ENCODE results near the gene PITPNC1.
A peak's percentile ranks its signal among the peaks of the same experiment; 100 is the strongest.
"Not testable (repeated sequence)": the region's sequence is repeated elsewhere in the genome, so short reads cannot be mapped to it uniquely, and the experiment has no call there.

PITPNC1 gene

GRCh38 chr17:67680445-67681224 lies 303.6 kb downstream of the PITPNC1 start:
- no peak for DNase-seq (ENCODE audit: low read depth in 2 of 2)

DNA sequence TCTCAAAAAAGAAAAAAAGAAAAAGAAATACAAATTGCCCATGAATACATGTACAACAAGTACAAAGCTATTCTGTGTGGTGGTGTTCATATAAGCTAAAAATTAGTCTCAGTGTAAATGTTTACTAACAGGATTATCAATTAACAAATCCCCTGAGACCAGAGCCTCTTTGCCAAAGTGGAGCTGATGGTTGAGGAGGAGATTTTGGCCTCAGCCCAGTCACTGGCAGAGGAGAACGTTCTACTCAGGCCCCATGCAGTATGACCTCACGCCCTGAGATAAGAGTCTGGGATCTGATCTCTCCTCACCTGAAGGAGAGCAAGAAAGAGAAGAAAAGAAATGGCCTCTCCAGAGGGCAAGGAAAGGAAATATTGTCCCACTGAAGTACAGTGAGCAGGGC lies 305.1 kb downstream of the PITPNC1 start:
- no peak for DNase-seq (ENCODE audit: low read depth in 2 of 2)

- no peak for DNase-seq (ENCODE audit: low read depth in 2 of 2)
Measured at GRCh38 chr17:67685351-67685750, 308.3 kb downstream of the PITPNC1 start.

GRCh38 chr17:67686241-67686640 lies 309.2 kb downstream of the PITPNC1 start:
- no peak for DNase-seq (ENCODE audit: low read depth in 2 of 2)

- DNase-seq (ENCODE audit: low read depth in 2 of 2), result no peak
Measured at GRCh38 chr17:67687511-67687910, 310.4 kb downstream of the PITPNC1 start.

GRCh38 chr17:67689534-67690177 lies 312.6 kb downstream of the PITPNC1 start:
- peak in 1 of 2 donors; percentile 4 for DNase-seq (ENCODE audit: low read depth in 2 of 2)

DNA sequence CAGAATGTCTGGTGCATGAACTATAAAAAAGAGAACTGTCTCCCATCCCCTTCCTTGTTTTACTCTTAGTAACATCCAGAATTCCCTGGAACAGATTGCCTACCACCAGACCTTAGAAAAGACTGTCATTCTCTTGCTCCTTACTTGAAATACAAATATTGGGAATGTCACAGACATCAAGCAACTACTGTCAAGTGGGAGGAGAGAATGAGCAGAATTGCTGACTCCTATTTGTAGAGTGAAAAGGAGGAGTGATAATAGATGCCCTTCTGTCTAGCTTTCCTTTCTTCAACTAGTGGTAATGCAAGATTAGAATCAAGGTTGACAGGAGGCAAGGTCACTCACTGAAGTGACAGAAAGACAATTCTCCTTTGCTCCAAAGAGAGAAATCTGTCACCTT lies 316.7 kb downstream of the PITPNC1 start:
- no peak for DNase-seq (ENCODE audit: low read depth in 2 of 2)

DNA sequence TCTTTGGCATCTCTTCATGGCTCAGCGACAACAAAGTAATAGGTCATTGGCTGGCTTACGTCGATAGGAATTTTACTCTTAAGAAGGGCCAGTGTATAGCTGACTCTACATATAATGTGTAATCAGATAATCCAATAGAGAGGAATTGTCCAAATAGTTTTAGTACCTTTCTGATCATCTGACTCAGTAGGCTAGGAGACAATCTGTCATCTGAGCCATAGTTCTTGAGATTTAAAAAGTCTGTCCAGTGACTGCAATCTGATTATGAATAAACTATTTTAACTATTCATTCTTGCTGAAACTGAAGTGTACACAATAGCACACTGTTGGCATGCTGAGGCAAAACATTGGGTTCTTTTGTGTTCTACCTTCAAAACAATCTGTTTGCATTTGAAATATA lies 319.3 kb downstream of the PITPNC1 start:
- no peak for DNase-seq (ENCODE audit: low read depth in 2 of 2)

- no peak for DNase-seq (ENCODE audit: low read depth in 2 of 2)
Measured at GRCh38 chr17:67696853-67697498, 319.9 kb downstream of the PITPNC1 start.

GRCh38 chr17:67700037-67700724 lies 323.1 kb downstream of the PITPNC1 start:
- DNase-seq (ENCODE audit: low read depth in 2 of 2), result no peak

DNA sequence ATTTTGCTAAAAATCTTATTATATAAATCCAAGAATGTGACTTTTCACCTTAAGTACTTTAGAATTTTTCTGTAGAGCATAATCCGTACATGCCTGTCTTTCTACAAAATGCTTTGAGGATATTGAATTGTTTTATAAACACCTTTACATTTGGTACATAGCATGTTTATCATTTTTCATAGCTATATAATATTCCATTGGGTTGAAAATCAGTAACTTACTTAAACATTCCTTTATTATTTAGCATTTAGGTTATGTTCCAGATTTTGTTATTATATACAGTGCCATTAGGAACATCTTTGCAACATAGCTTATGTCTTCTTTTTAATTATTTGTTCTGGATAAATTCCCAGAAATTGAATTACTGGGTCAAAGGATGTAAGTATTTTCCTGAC lies 323.6 kb downstream of the PITPNC1 start:
- no peak for DNase-seq (ENCODE audit: low read depth in 2 of 2)

DNA sequence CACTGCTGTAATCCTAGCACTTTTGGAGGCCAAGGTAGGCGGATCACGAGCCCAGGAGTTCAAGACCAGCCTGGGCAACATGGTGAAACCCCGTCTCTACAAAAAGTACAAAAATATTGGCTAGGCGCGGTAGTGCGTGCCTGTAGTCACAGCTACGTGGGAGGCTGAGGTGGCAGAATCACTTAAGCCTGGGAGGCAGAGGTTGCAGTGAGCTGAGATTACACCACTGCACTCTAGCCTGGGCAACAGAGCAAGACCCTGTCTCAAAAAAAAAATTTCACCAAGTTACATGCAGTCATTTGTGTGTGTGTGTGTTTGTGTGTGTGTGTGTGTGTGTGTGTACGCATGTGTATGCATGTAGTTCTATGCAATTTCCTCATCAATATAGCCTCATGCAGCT lies 325.8 kb downstream of the PITPNC1 start:
- not testable (repeated sequence) for DNase-seq (ENCODE audit: low read depth in 2 of 2)

GRCh38 chr17:67707442-67707841 lies 330.4 kb downstream of the PITPNC1 start:
- no peak for DNase-seq (ENCODE audit: low read depth in 2 of 2)

DNA sequence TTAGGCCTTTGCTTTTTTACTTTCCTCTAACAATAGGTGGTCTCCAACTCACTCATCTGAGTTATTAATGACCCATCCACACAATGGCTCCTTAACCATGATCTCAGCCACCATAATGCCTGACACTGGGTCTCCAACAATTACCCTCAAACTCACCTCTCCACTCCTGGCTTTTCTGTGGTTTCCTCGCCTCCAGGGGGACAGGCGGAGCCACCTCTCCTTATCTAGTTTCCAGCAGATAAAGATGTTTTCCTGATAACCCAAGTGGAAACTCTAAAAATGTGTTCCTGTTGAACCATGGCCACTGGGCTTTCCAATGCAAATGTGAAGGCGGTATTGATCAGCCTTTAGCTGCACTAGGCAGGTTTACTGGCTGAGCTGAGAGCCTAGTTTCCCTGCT lies 331.3 kb downstream of the PITPNC1 start:
- DNase-seq (ENCODE audit: low read depth in 2 of 2), result no peak

DNA sequence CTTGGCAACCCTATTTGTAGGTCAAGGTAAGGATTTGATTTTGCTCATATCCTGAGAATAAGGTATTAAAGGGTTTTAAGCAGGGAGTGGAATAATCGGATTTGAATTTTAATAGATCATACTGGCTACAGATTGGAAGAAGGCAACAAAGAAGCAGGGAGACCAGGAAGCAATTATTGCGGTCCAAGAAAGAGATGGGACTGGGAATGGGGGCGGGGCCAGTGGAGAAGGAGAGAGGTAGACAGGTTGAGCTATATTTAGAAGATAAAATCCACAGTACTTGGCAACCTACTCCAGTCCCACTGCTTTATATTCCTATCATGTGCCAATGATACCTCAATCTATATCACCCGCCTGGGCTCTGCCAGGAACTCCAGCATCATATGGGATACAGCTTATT lies 334.8 kb downstream of the PITPNC1 start:
- DNase-seq (ENCODE audit: low read depth in 2 of 2), result no peak

GRCh38 chr17:67712375-67712774 lies 335.3 kb downstream of the PITPNC1 start:
- DNase-seq (ENCODE audit: low read depth in 2 of 2), result no peak

GRCh38 chr17:67713169-67713568 lies 336.1 kb downstream of the PITPNC1 start:
- DNase-seq (ENCODE audit: low read depth in 2 of 2), result no peak

- no peak for DNase-seq (ENCODE audit: low read depth in 2 of 2)
Measured at GRCh38 chr17:67716405-67716798, 339.3 kb downstream of the PITPNC1 start.

DNA sequence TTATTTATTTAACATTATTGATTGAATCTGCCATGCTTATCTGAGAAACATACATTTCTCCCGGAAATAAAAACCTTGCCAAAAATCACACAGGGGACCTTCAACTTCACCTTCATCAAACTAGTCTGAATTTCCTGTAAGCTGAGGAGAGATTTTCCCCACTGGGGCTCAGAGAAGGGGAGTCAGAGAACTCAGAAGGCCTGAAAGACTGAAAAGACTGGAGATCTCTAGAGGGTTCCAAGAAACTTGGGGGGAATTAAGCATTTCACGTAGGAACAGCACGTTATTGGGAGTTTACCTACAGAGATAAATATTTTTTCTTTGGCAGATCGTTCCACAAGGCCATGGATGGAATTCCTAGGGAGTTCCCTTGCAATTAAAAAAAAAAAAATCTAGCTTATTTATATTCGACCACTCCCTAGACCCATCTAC lies 340.1 kb downstream of the PITPNC1 start:
- no peak for DNase-seq (ENCODE audit: low read depth in 2 of 2)

GRCh38 chr17:67717624-67718324 lies 340.7 kb downstream of the PITPNC1 start, which contains the start of gene NOL11:
Gene NOL11, plus strand, starts transcription at chr17:67717936. Its CDS starts 12 bp downstream, at chr17:67717948.
- peak; percentile 99 for DNase-seq (ENCODE audit: low read depth in 2 of 2)

DNA sequence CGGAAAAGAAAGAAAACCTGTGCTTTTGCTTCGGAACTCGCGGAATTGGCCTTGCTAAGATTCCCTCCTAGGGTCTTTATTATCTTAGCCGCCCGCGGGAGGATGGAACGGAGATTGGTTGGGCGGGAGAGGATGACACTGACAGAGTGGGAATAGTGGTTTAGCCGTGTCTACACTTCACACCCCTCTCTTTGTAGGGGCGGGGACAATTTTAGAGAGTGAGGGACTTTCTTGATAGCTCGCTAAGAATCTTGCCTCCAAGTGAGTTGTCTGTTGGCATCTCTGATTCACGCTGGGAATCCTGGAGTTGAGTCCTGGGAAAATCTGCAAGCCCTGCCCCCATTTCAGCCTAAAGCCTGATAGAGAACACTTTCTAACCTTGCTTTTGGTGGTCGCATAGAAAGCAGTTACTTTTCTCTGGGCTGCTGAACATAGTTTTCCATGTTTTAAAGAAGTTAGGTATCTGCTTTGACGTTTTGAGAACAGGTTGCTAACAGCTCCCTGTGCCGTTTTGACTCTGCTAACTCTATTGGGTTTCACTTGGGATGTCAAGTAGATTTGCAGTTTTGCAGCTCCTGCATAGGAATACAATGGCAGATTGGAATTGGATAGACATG lies 341.4 kb downstream of the PITPNC1 start:
- peak in 1 of 2 donors; percentile 5 for DNase-seq (ENCODE audit: low read depth in 2 of 2)
